ENCODE results near the gene SPAG5. TPM values are rescaled to one million over a fixed set of nuclear protein-coding genes. Genes with fewer than 3 reads are reported as not detected.
A peak's percentile ranks its signal among the peaks of the same experiment; 100 is the strongest.

Gene SPAG5
- polyA plus RNA-seq, 3 donors from 2014 or later = 0.73 to 4.1 (median 3.2) TPM

DNA sequence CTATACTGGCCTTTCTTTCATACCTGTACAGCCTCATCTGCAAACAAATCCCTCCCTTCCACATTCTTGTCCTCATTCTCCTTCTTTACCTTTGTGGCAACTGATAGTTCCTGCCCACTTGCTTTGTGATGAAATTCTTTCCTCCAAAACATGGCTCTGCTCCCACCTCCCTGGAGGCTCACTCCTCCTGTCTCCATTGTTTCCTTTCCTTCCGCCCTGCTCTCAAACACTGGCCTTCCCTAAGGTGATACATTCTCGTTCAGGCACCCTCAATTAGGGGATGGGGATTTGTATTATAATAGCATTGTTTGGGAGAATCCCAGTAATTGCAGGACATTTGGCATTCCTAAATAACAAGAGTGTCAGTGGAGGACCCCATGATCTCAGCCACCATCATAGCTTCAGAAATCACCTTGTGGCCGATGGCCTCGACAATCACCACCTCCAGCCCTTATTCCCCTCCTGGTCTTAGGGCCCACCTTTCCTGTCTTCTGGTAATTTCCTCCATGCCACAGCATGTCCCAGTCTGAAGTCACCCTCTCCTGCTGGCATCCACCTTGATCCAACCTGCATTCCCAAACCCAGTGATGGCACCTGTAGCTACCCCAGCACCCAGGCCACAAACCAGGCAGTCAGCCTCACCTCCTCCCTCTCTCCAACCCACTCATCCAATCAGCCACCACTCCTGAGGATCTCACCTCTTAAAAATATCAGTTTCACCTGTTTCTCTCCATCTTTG is 54.3 kb downstream of the SPAG5 start:
- Mint-ChIP-seq H3K27me3 (ENCODE audit: low read depth in 3 of 3) (peaks cover 0 to 1% (median 0%) of the 10 kb centered on the region in 3 donors), H3K4me1 (peaks cover 21 to 22% of the 10 kb centered on the region in 2 donors), H3K9me3 (no peaks in the 10 kb centered on the region), H3K27ac (peak overlapping the region in 3 of 6 donors; percentile 5 to 36 (median 34)), H3K36me3 (peaks cover 0 to 4% (median 0%) of the 10 kb centered on the region in 3 donors), H3K4me3 (no peak overlapping the region)
- no peak for DNase-seq

DNA sequence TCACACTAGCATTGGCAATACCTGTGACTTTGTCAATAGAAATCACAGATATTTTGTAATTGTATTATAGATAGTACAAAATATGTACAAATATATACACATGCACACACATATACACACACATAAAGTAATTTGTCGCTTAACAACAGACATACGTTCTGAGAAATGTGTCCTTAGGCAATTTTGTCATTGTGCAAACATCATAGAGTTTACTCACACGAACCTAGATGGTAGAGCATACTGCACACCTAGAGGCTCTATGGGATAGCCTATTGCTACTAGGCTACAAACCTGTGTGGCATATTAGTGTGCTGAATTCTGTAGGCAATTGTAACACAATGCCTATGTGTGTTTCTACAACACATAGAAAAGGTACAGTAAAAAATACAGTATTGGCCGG is 57.4 kb downstream of the SPAG5 start:
- Mint-ChIP-seq H3K27ac (no peak overlapping the region), H3K4me3 (no peak overlapping the region), H3K4me1 (no peaks in the 10 kb centered on the region), H3K9me3 (no peaks in the 10 kb centered on the region), H3K36me3 (peaks cover 0 to 4% (median 0%) of the 10 kb centered on the region in 3 donors), H3K27me3 (ENCODE audit: low read depth in 3 of 3) (peaks cover 0 to 1% (median 0%) of the 10 kb centered on the region in 3 donors)
- DNase-seq = no peak

DNA sequence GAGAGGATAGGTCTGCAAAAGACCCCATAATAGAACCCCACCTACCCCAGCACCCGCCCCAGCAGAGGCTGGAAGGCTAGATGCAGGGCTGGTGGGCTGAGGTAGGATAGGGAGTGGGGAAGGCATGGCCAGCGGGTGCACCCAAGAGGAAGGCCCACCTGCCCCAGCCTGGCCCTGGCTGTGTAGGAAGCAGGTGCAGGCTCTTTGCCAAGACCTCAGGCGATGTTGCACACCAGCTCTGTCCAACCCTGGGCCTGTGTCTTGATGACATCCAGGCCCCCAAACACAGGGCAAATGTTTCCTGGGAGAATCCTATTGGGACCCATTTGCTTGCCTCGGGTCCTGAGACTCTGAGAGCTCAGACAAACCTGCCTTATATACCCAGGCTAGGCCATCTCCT is 58.6 kb downstream of the SPAG5 start:
- Mint-ChIP-seq H3K4me3 (no peak overlapping the region), H3K27ac (peak overlapping the region in 1 of 6 donors; percentile 33), H3K27me3 (ENCODE audit: low read depth in 3 of 3) (peaks cover 0 to 1% (median 0%) of the 10 kb centered on the region in 3 donors), H3K36me3 (no peaks in the 10 kb centered on the region), H3K4me1 (no peaks in the 10 kb centered on the region), H3K9me3 (no peaks in the 10 kb centered on the region)
- no peak for DNase-seq

DNA sequence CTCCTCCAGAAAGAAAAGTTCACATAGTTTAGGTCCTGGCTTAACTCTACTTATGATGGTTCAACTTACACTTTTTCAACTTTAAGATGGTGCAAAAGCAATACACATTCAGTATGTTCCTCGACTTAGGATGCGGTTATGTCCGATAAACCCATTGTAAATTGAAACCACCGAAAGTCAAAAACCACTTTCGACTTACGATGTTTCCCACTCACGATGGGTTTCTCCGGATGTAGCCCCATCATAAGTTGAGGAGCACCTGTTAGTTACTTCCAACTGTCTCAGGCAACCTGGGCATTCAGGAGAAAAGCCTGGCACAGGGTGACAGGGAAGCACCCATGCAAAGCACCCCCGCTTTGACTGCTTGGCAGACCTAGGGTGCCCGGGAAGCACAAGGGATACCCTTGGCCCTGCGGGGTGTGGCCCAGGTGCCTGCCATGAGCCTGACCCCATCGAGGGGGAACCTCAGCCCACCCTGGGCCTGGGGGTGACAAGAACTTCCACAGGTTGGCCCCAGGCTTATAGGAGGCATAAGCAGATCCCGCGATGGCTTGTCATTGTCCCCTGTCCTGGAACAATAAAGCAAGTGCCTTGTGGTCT is 60.4 kb downstream of the SPAG5 start:
- Mint-ChIP-seq H3K9me3 (no peaks in the 10 kb centered on the region), H3K4me3 (no peak overlapping the region)

DNA sequence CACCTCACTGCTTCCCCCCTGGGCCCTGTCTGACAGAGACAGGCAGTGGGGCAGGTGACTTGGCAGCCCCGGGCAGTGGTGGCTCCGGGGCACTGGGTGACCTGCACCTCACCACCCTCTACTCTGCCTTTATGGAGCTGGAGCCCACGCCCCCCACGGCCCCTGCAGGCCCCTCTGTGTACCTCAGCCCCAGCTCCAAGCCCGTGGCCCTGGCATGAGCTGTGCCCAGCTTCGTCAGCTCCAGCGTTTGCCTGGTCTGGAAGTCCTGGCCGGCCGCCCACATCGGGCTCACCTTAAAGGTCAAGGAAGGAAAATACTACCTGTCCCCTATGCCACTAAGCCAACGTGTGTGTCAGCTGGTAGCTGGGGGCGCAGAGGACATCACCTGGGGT is 61.6 kb downstream of the SPAG5 start:
- Mint-ChIP-seq H3K36me3 (no peaks in the 10 kb centered on the region), H3K9me3 (no peaks in the 10 kb centered on the region), H3K27ac (no peak overlapping the region), H3K4me1 (no peaks in the 10 kb centered on the region), H3K4me3 (no peak overlapping the region), H3K27me3 (ENCODE audit: low read depth in 3 of 3) (peaks cover 0 to 2% (median 1%) of the 10 kb centered on the region in 3 donors)
- no peak for DNase-seq

More for the DNA sequence above, 60.4 kb downstream of the SPAG5 start:
- Mint-ChIP-seq H3K36me3 (no peaks in the 10 kb centered on the region), H3K27ac (no peak overlapping the region), H3K27me3 (ENCODE audit: low read depth in 3 of 3) (peaks cover 0 to 2% (median 1%) of the 10 kb centered on the region in 3 donors), H3K4me1 (no peaks in the 10 kb centered on the region)
- DNase-seq = no peak

DNA sequence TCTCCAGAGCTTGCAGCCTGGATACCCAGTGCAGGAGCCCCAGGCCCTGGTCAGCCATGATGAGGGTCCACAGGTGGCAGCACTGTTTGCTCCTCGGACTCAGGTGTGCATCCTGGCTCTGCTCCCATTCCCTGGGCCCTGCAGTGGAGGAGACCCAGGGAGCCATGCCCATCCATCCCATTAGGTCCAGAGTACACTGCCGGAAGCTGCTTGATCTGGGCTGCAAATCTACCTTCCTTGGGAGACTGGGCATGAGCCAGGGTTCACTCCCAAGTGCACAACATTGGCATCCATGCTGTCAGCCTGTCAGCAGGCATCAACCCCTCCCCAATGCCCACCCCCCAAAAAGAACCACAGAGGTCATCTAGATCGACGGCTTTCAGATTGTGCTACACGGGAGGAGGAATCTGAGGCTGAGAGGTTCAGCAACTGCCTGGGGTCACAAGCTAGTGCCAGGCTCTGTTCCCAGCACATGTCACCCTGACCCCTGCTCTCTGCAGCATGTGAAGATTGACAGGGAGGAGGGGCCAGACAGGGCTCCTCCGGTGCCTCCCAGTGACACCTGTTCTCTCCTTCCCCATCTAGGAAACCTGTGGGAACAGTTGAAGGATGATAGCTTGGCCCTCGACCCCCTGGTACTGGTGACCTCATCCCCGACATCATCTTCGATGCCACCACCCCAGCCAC is 62.1 kb downstream of the SPAG5 start:
- no peak overlapping the region for H3K4me3 Mint-ChIP-seq
- peaks cover 0 to 2% (median 1%) of the 10 kb centered on the region in 3 donors for H3K27me3 Mint-ChIP-seq (ENCODE audit: low read depth in 3 of 3)
- H3K9me3 Mint-ChIP-seq = no peaks in the 10 kb centered on the region
- no peak overlapping the region for H3K27ac Mint-ChIP-seq
- H3K4me1 Mint-ChIP-seq = no peaks in the 10 kb centered on the region
- DNase-seq = no peak
- H3K36me3 Mint-ChIP-seq = no peaks in the 10 kb centered on the region

DNA sequence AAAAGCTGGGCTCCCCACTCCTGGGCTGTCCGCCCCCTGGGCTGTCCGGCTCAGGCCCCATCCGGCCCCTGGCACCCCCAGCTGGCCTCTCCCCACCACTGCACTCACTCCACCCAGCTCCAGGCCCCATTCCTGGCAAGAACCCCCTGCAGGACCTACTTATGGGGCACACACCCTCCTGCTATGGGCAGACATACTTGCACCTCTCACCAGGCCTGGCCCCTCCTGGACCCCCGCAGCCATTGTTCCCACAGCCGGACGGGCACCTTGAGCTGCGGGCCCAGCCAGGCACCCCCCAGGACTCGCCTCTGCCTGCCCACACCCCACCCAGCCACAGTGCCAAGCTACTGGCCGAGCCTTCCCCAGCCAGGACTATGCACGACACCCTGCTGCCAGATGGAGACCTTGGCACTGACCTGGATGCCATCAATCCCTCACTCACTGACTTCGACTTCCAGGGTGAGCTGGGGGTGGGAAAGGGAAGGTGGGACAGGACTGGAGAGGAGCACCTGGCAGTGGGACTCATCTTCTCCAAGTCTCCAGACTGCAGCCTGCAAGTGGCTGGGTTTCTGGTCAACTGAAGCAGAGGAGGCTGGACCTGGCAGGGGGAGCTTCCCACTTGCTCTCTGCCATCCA is 64.0 kb downstream of the SPAG5 start:
- Mint-ChIP-seq H3K27me3 (ENCODE audit: low read depth in 3 of 3) (peaks cover 0 to 2% (median 0%) of the 10 kb centered on the region in 3 donors), H3K36me3 (no peaks in the 10 kb centered on the region), H3K9me3 (no peaks in the 10 kb centered on the region), H3K4me1 (no peaks in the 10 kb centered on the region), H3K27ac (no peak overlapping the region), H3K4me3 (no peak overlapping the region)
- DNase-seq = no peak

DNA sequence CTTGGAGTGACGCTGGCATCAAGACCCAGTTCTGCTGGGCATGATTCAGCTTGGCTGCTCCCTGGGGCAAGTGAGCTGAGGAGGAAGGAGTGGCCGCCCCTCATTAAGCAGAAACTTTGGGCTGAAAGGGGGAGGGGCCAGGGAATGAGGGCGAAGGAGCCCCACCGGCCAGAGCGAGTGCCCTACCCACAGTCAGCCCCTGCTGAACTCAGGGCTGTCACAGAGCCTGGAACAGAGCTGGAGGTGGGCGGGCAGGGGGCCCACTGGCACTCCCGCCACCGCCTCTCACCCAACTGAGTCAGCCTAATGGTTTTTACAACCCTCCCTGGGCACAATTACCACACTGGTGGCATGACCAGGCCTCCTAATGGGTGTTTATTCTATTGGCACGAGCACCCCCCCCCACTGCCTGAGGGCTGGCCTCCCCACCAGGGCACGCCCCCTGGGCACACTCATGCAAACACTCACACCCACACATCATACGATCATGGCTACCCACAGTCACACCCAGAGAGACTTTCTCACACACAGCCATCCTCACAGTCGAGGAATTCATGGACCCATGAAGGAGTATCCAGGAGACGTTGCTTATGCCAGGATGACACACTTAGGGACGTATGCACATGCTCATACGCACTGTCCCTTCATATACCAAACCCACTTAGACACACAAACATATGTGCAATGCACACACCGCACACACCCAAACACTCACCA is 65.6 kb downstream of the SPAG5 start:
- Mint-ChIP-seq H3K9me3 (no peaks in the 10 kb centered on the region), H3K27me3 (ENCODE audit: low read depth in 3 of 3) (peaks cover 0 to 2% (median 0%) of the 10 kb centered on the region in 3 donors), H3K4me1 (no peaks in the 10 kb centered on the region), H3K36me3 (no peaks in the 10 kb centered on the region), H3K4me3 (no peak overlapping the region), H3K27ac (no peak overlapping the region)
- DNase-seq = no peak

DNA sequence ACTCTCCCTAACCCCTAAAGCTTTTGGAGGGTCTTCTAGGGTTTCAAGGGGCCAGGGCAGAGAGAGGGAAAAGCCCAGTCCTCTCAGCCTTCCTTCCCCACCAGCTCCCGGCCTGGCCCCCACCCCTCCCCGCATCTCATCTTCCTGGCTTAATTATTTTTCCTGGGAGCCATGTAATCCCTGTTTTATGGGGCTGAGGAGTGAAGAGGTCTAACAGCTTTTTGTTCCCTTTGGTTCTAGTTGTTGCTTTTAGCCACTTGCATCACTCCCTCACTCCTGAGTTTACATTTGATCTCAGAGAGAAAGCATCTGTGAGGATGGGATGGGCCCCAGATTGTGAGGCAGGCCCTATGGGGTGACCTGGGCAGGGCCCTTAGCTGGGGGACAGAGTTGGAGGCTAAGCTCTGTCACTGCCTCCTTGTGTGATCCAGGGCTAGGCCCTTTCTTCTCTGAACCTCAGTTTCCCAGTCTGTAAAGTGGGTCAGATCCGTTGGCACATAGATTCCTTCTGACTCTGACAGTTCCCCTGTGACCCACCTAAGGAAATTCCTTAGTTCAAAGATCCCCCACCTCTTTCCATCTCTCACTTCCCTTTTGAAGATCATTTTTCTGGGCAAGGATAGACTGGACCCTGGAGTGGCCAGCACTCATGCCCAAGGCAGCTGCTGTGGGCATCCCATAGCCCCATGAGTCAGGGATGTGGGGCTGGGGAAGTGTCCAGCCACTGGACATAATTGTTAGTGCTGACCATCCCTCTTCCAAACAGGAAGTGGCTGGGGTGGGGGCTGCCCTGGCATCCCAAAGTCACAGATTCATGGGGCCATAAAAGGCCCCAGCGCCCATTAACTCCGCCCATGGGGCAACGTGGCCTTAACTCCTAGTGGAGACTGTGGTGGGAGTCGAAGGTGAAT is 66.5 kb downstream of the SPAG5 start:
- no peak overlapping the region for H3K27ac Mint-ChIP-seq
- H3K27me3 Mint-ChIP-seq (ENCODE audit: low read depth in 3 of 3) = peaks cover 0 to 2% (median 0%) of the 10 kb centered on the region in 3 donors
- H3K4me1 Mint-ChIP-seq = no peaks in the 10 kb centered on the region
- no peak overlapping the region for H3K4me3 Mint-ChIP-seq
- DNase-seq = no peak
- no peaks in the 10 kb centered on the region for H3K36me3 Mint-ChIP-seq
- peaks cover 0 to 1% (median 0%) of the 10 kb centered on the region in 6 donors for H3K9me3 Mint-ChIP-seq

DNA sequence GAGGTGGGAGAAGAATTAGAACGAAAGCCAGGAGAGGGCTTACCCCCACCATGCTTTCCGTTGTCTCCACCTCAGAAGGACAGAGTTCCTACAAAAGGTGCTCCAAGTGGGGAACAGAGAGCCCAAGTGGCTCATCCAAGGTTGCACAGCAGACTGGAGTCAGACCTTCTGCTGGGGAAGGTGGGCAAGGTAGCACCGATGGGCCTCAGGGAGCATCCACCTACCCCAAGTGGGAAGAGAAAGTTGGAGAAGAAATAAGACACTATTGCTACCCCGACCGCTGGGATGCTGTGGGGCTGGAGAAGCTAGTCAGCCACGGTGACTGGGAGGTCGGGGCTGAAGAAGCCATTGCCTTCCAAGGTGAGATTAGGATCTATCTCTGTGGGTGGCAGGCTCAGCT is 67.9 kb downstream of the SPAG5 start:
- H3K9me3 Mint-ChIP-seq = peaks cover 0 to 1% (median 0%) of the 10 kb centered on the region in 6 donors
- H3K4me1 Mint-ChIP-seq = no peaks in the 10 kb centered on the region
- no peaks in the 10 kb centered on the region for H3K36me3 Mint-ChIP-seq
- H3K4me3 Mint-ChIP-seq = no peak overlapping the region
- H3K27me3 Mint-ChIP-seq (ENCODE audit: low read depth in 3 of 3) = peaks cover 0 to 2% (median 0%) of the 10 kb centered on the region in 3 donors
- no peak for DNase-seq
- no peak overlapping the region for H3K27ac Mint-ChIP-seq

DNA sequence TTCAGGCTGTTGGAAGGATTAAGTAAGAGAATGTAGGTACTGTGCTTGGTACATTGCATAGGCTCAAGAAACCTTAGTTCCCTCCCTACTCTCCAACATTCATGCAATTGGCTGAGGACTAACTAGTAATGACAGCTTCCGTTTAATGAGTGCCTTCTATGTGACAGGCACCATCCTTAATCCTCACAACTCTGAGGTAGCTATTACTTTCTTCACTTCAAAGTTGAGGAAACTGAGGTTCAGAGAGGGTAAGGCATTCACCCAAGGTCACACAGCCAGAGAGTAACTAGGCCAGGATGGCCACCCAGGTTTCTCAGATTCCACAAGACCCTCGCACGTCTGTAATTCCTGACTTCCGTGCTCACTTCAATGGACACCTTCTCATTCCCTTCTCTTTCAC is 68.6 kb downstream of the SPAG5 start:
- Mint-ChIP-seq H3K36me3 (no peaks in the 10 kb centered on the region), H3K4me1 (no peaks in the 10 kb centered on the region)

DNA sequence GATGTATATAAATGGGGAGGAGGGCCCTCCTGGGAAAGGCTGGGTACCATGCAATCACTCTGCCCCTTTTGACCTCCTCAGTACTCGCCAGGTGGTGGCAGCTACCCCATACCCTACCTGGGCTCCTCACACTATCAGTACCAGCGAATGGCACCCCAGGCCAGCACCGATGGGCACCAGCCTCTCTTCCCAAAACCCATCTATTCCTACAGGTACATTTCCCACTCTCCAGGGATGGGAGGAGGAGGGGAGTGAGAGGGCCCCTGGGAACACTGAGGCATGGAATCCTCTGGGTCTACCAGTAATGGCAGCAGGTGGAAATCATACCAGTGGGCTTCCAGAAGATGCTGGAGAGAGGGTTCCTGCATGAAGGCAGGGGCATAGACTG is 69.8 kb downstream of the SPAG5 start:
- Mint-ChIP-seq H3K9me3 (peaks cover 0 to 1% (median 0%) of the 10 kb centered on the region in 6 donors), H3K4me3 (no peak overlapping the region), H3K36me3 (no peaks in the 10 kb centered on the region), H3K27me3 (ENCODE audit: low read depth in 3 of 3) (peaks cover 0 to 2% (median 1%) of the 10 kb centered on the region in 3 donors), H3K4me1 (no peaks in the 10 kb centered on the region), H3K27ac (no peak overlapping the region)
- no peak for DNase-seq

More for the DNA sequence above, 68.6 kb downstream of the SPAG5 start:
- Mint-ChIP-seq H3K27ac (no peak overlapping the region), H3K27me3 (ENCODE audit: low read depth in 3 of 3) (peaks cover 0 to 2% (median 1%) of the 10 kb centered on the region in 3 donors), H3K4me3 (no peak overlapping the region), H3K9me3 (peaks cover 0 to 1% (median 0%) of the 10 kb centered on the region in 6 donors)
- DNase-seq = no peak

All from immature natural killer cell (primary cell).